ENCODE data around the gene SH3PXD2A. TPM values are rescaled to one million over a fixed set of nuclear protein-coding genes. Genes with fewer than 3 reads are reported as not detected.

Gene SH3PXD2A
- total and polyA plus RNA-seq, 10 of the 15 experiments (the other 5 are each of a cell fraction or from before 2014, with no cell fraction given) = 0.63 to 14.0 (median 4.4) TPM

DNA sequence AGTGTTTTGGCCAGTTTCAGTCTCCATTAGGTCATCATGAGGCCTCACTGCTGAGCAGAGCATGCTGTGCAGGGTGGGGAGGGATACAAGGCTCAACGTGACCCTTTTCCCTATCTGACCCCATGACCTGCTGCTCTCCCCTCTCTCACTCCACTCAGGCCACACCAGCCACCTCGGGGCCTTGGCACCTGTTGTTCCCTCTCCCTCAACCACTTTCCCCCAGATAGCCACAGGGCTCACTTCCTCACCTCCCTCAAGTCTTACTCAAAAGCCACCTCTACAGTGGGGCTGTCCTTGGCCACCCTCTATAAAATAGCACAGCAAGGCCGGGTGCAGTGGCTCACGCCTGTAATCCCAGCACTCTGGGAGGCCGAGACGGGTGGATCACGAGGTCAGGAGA is 13.9 kb downstream of the SH3PXD2A start:
- BruUV-seq (replicated peaks) = no TSS peak
- Histone ChIP-seq H3K27ac (ENCODE audit: control insufficient read depth, insufficient read depth) (no peak overlapping the region), H2AFZ (ENCODE audit: control insufficient read depth, low read depth, low read length) (no peak overlapping the region), H3K9ac (ENCODE audit: control insufficient read depth, insufficient read depth, low read length) (no peak overlapping the region), H4K20me1 (ENCODE audit: control insufficient read depth, insufficient read depth) (no peaks in the 10 kb centered on the region), H3K79me2 (ENCODE audit: control insufficient read depth, insufficient read depth, low read length) (no peaks in the 10 kb centered on the region), H3K9me3 (replicated peaks; ENCODE audit: control insufficient read depth, insufficient read depth, low read length) (no peaks in the 10 kb centered on the region), H3K4me1 (ENCODE audit: control insufficient read depth, insufficient read depth, low read length) (no peaks in the 10 kb centered on the region), H3K36me3 (ENCODE audit: control insufficient read depth in 2 of 2, insufficient read depth in 2 of 2, low read length in 1 of 2) (no peaks in the 10 kb centered on the region), H3K4me3 (no peak overlapping the region), H3K27me3 (replicated peaks in 1 of 2; ENCODE audit: control insufficient read depth in 2 of 2, insufficient read depth in 2 of 2, low read length in 1 of 2) (no peaks in the 10 kb centered on the region), H3K4me2 (ENCODE audit: control insufficient read depth, insufficient read depth) (no peak overlapping the region)
- no peak for TF ChIP-seq SREBF2 (IDR thresholded peaks at IDR 0.05; ENCODE audit: low read length)
- TF ChIP-seq SPI1 (IDR thresholded peaks at IDR 0.05; ENCODE audit: borderline replicate concordance, insufficient read depth, low read depth, low read length) = peak; percentile 23; the same call in 1 of the 2 replicates
- TF ChIP-seq NR2F1 (conservative IDR thresholded peaks at IDR 0.05) = peak; percentile 67
- no peak for TF ChIP-seq KDM1A (IDR thresholded peaks at IDR 0.05; ENCODE audit: borderline replicate concordance)
- no peak for DNase-seq (ENCODE audit: low read depth, low spot score)
- FAIRE-seq = no peak
- intact Hi-C loops (cut with micrococcal nuclease; ENCODE audit: unreplicated experiment) = no loop called here
- in situ Hi-C loops (cut with MboI) = no loop called here
- ATAC-seq = no peak
- ChIA-PET SMC1A (ENCODE audit: uncharacterized antibody, unreplicated experiment) (no interaction called here), RAD21 (ENCODE audit: unreplicated experiment) (no interaction called here), POLR2A (interaction anchor here (0.6 kb wide), 1 partner anchor 13 kb away, joined by 8 read pairs; no protein-coding TSS in a partner anchor), CTCF (no interaction called here)
- 34% methylated on average over 7 of the region's 7 CpGs for WGBS (ENCODE audit: insufficient coverage, insufficient replicate concordance, low lambda C conversion rate, missing lambda C conversion rate)

DNA sequence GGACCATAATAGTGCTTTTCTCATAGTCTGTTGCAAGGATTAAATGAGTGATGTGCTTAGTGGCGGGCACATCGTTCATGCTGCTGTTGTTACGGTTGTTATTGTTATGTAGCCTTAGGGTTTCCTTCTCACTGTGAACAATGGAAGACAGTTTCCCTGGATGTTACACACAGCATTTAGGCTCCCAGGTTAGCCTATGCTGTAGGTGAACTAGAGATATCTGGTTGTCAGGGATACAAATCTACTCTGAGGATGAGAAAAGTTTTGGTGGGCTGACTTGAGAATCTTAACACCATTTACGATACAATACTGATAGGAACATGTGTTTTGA is 14.7 kb downstream of the SH3PXD2A start:
- no peak for ATAC-seq
- CTCF ChIA-PET = no interaction called here
- Histone ChIP-seq H4K20me1 (ENCODE audit: control insufficient read depth, insufficient read depth) (no peaks in the 10 kb centered on the region), H3K4me3 (no peak overlapping the region), H3K79me2 (ENCODE audit: control insufficient read depth, insufficient read depth, low read length) (no peaks in the 10 kb centered on the region), H3K4me2 (ENCODE audit: control insufficient read depth, insufficient read depth) (no peak overlapping the region), H2AFZ (ENCODE audit: control insufficient read depth, low read depth, low read length) (no peak overlapping the region), H3K27me3 (replicated peaks in 1 of 2; ENCODE audit: control insufficient read depth in 2 of 2, insufficient read depth in 2 of 2, low read length in 1 of 2) (no peaks in the 10 kb centered on the region), H3K4me1 (ENCODE audit: control insufficient read depth, insufficient read depth, low read length) (no peaks in the 10 kb centered on the region), H3K9me3 (replicated peaks; ENCODE audit: control insufficient read depth, insufficient read depth, low read length) (no peaks in the 10 kb centered on the region), H3K27ac (ENCODE audit: control insufficient read depth, insufficient read depth) (no peak overlapping the region), H3K9ac (ENCODE audit: control insufficient read depth, insufficient read depth, low read length) (no peak overlapping the region), H3K36me3 (ENCODE audit: control insufficient read depth in 2 of 2, insufficient read depth in 2 of 2, low read length in 1 of 2) (no peaks in the 10 kb centered on the region)
- RAD21 ChIA-PET (ENCODE audit: unreplicated experiment) = no interaction called here
- no TSS peak for BruUV-seq (replicated peaks)
- SMC1A ChIA-PET (ENCODE audit: uncharacterized antibody, unreplicated experiment) = no interaction called here
- WGBS (ENCODE audit: insufficient coverage, insufficient replicate concordance, low lambda C conversion rate, missing lambda C conversion rate) = 87% methylated on average over 4 of the region's 4 CpGs
- intact Hi-C loops (cut with micrococcal nuclease; ENCODE audit: unreplicated experiment) = no loop called here
- POLR2A ChIA-PET = no interaction called here
- FAIRE-seq = no peak
- DNase-seq (ENCODE audit: low read depth, low spot score) = no peak
- TF ChIP-seq POU2F2 (IDR thresholded peaks at IDR 0.05; ENCODE audit: borderline replicate concordance, low read depth, low read length) = no peak
- TF ChIP-seq SMAD1 (IDR thresholded peaks at IDR 0.05; ENCODE audit: low read depth, partially characterized antibody) = no peak
- in situ Hi-C loops (cut with MboI) = no loop called here

Data from GM12878 (cell line).